HG03457 (cell line): ENCODE results near the gene HACL1.
"Not testable (repeated sequence)": the region's sequence is repeated elsewhere in the genome, so short reads cannot be mapped to it uniquely, and the experiment has no call there.

Source experiments
- ATAC-seq: cut with Tn5 transposase; IDR thresholded peaks from one replicate; pipeline ENCODE4 v1.9.1; 2021; ENCODE audit warnings: moderate number of reproducible peaks; ENCODE audit not compliant: unreplicated experiment

Gene HACL1

DNA sequence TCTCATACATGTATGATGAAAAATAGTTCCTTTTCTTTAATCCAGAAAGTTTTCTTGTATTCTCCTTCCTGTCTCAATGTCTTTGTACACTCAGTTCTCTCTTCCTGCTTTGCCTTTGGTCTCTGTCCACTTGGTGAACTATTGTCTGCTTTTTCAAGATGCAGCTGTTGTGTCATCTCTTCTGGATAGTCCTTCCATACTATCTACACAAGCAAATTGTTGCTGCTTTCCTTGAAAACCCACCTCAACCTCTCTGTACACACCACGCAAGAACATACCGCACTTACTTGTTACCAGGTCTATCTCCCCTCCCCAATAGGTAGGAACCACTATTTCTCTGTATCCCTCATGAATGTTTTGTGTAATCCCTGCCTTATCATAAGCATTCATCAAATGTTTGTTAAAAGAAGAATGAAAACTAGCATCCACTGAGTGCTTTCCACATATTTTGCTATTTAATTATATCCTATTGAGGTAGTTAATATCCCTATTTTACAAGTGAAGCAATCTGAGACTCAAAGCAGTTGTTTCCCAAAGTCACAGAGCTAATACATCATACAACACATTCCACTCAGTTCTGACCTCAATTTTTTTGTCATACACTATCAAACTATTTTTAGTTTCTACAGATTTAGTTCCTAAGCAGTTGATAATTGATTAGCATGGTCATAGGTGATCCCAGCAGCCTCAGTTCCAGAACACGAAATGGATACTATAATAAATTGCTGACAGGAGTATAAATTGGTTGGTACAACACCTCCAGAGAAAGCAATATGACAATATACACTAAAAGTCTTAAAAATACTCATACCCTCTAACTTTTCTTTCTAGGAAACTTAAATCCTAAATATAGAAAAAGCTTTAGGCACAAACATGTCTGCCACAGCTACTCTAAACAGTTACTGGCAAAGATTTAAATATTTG lies 19.6 kb downstream of the HACL1 start:
- no peak for ATAC-seq

DNA sequence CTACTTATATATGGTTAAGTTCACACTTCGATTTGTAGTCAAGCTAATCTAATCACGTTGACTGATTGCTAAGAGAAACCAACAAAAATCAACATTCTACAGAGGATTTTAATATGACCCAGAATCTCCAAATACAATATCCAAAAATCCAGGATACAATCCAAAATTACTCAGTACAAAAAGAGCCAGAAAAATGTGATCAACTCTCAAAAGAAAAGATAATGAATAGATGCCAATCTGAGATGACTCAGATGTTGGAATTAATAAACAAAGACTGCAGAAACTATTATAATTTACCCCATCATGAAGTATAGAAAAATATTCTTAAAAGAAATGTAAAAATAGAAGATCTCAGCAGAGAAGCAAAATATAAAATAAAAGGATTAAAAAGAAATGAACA lies 22.3 kb downstream of the HACL1 start:
- ATAC-seq, result no peak

DNA sequence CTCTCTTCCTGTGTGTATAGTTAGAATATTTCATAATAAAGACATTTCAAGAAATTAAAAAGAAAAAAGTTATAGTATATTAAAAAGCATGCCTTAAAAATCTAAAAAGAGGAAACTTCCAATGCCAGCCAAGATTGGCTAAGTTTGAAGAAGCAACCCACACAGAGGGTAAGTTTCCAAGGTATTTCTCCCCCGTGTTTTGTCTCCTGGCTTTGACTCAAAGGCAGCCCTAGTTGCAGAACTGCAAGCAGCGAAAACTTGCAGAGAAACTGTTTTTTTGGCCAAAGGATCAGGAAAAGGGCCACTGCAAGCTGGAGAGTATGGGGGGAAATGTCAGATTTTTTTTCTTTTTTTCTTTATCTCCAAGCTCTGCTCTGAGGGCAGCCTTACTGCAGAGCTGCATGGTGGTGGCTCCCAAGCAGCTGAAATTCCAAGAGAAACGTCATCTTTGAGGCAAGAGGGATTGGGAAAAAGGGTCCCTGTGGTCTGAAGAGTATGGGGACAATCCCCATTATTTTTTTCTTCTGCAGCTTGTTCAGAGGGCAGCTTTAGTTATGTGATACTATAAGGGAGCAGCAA lies 23.0 kb downstream of the HACL1 start:
- ATAC-seq, result no peak

DNA sequence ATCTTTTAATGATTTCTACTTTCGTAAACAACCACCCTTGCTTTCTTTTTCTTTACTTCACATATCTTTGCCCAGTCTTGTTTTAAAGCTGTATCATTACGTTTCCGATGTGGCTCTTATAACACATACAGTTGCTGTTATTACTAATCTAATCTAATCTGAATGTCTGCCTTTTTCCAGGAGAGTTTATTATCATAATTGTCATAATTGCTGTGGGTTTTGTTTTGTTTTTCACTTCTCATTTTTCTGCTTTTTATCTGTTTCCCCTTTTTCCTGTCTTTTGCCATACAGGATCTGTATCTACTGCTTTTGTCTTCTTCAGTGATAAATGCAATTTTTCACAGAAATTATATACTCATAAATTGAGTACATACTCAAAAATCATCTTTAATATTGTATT lies 24.9 kb downstream of the HACL1 start:
- ATAC-seq, result no peak

DNA sequence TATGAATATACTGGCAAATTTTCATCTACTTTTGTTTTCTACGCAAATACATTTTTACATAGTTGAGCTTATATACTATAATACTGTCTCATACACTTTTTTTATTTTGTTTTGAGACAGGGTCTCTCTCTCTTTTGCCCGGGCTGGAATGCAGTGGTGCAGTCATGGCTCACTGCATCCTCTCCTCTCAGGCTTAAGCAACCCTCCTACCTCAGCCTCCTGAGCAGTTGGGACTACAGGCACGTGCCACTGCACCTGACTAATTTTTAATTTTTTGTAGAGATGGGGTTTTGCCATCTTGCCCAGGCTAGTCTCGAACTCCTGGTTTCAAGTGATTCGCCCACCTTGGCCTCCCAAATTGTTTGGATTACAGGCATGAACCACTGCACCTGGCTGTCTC lies 25.9 kb downstream of the HACL1 start:
- no peak for ATAC-seq

DNA sequence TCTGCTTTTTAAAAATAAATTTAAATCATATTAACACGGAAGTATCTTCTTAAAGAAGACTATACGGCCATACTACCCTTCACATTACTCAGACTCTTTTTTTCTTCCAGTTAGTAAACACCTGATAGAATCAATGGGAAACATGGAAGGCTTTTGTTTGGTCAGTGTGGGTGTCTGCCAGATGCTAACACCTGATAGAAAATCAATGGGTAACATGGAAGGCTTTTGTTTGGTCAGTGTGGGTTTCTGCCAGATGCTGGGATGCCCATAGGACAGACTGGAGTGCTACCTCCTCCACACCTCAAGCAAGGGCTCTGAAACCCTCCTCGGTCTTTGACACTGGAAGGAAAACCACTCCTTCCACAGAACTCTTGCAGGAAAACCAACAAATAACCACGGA lies 29.2 kb downstream of the HACL1 start:
- no peak for ATAC-seq

DNA sequence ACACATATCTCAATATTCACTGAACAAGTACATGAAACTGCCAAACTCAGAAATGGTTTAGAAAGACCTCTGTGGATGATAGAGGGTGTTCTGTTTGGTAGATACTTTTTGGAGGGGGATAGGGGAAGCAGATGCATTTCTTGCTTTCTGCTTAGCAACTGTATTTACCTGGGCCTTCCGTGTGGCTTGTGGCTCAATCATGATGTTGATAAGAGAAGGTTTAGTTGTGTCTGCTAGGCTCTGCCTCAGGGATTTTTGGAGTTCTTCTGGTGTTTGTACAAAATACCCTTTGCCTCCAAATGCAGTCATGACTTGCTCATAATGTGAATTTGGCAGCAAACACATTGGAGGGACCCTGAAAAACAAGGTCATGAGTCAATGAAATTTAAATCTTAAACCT lies 38.2 kb downstream of the HACL1 start:
- no peak for ATAC-seq

DNA sequence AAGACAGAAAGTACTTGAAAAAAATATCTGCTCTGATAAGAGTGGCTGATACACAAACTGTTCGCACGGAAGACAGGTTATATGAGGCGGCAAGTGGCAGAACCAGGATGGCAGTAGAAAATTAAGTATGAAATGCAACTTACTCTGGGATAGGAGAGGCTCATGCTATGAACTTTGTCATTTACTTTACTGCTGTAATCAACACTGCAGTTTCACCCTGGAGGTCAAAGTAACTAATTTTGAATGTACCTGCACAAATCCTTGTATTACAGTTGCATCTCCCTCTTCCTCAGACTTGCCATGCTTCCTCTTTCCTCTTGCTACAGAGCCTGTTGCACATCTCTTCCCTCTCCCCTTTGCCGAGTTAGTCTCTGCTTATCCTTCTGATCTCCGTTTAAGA lies 38.8 kb downstream of the HACL1 start:
- no peak for ATAC-seq

DNA sequence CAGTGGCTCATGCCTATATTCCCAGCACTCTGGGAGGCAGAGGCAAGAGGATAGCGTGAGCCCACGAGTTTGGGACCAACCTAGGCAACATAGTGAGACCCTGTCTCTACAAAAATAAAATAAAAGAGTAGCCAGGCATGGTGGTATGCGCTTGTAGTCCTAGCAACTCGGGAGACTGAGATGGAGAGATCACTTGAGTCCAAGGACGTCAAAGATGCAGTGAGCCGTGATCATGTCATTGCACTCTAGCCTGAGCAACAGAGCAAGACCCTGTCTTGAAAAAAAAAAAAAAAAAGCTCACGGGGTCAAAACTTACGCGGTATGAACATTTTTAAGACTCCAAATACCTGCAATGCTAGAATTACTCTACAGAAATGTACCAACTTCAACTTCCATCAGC lies 42.8 kb downstream of the HACL1 start:
- no peak for ATAC-seq

DNA sequence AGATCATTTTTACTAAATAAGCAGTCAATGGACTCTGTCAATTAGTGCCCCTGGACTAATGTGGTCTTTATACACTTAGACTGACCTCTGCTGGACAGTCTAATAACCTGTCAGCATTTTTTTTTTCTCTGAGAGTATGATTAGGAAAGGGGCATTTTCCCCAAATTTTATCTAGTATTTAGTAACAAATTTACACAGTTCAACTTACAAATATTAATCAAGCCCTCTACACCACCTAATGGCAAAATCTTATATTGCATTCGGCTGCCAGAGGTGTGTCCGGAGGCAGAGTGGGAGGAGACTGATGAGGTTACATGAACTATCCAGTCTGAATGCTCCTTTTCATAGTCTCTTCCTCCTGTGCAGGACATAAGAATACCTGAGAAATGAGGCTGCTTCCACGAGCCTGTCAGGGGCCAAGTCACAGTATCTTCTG lies 43.8 kb downstream of the HACL1 start:
- ATAC-seq, result no peak

DNA sequence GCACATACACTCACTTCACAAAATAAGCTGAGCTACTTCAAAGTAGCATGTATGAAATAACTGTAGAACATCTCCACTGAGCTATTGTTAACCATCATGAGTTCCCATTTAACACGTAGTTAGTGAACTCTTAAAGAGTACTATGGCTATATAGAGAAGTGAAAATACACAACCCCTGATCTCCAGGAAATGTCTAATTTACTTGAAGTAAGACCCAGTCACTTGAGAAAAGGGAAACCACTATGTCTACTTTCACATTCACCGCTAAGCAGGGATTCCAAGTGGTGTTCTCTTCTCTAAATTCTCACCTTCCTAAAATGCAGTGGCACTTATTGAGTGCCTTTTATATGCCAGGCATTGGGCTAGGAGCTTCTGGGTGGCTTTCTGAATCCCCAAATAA lies 44.9 kb downstream of the HACL1 start:
- peak; percentile 66 for ATAC-seq

DNA sequence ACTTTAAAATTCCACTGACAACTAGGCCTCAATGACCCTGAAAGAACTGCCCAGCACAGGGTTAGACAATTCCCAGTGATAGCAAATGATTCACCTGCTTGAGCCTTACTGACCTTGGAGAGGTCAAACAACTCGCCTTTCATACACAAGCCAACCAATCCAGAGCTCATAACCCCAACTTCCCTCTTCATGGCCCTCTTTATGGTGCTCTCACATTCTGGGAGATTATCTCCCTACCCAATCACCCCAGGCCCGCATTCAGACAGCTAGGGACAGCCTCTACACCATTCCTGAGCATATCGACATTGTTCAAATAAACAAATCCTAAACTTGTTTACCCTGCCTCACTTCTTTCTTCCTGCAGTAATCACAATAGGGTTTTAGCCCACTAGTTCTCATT lies 47.6 kb downstream of the HACL1 start:
- no peak for ATAC-seq

DNA sequence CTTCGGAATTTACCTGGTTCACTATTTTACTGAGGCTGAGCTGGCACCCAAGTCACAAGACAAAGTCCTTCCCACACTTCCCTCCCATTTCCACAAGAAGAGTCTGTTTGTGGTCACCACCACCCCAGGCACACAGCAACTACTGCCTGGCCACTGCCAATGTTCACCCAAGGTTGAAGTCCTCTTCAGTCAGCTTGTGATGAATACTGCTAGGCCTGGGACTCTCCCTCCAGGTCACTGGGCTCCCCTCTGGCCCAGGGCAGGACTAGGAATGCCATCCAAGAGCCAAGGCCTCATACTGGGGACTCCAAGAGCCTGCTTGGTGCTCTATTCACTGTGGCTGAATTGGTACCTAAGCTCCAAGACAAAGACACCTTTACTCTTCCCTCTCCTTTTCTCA lies 49.5 kb downstream of the HACL1 start:
- no peak for ATAC-seq

DNA sequence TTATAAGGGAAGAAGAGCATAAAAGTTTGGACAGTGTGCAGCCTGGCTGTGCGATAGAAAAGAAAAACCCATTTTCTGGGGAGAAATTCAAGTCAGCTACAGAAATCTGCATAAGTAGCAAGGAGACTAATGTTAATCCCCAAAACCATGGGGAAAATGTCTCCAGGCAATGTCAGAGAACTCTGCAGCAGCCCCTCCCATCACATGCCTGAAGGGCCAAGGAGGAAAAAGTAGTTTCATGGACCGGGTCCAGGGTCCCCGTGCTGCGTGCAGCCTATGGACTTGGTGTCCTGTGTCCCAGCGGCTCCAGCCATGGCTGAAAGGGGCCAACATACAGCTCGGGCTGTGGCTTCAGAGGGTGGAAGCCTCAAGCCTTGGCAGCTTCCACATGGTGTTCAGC lies 51.5 kb downstream of the HACL1 start:
- no peak for ATAC-seq

DNA sequence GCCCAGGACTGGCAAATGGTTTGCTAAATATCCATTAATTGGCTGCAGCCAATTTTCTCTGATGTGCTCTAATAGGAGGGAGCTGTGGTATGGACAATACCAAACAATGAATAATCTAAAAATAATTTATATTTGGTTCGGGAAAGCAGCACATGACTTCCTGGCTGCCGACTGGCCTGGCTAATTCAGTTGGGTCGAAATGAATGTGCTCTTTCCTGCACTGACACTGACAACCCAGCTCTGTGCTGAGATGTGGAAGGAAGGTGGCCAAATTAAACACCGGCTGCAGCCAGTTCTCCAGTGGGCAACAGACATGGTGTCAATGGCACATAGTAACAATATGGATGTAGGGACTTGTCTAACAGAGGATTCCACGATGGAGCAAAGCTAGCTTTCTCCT lies 58.8 kb downstream of the HACL1 start:
- no peak for ATAC-seq

DNA sequence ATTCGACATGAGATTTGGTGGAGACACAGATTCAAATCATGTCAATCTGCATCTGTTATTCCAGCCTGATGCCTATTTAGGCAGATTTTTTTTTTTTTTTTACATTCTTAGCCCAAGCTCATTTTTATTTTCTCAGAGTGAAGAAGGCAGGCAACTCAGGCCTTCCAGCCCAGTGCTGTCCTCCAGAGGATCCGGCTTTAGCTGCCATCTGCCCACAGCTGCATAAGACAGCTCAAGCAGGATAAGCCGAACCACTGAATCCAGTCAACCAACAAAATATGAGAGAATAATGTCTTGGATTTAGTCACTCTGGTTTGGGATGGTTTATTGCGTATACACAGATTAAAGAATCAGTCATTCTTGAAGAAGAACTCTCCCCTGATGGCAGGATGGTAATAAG lies 60.0 kb downstream of the HACL1 start:
- no peak for ATAC-seq

DNA sequence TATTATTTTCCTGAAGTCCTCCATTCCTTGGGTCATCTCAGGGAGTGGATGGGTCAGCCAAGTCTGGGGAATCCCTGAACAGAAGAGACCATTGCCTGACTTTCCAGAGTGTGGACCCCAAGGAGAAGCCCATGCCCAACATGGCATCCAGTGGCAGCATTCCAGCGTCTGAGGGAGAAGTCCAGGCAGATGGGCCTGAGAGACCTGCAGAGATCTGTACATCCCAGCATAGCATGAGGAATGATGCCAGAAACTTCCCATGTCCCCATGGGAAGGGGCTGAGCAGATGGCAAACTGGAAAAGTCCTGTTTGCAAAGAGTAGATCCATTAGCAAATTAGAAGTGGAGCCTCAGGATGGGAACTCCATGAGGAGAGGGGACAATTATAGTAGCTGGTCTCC lies 62.3 kb downstream of the HACL1 start:
- ATAC-seq, result no peak

DNA sequence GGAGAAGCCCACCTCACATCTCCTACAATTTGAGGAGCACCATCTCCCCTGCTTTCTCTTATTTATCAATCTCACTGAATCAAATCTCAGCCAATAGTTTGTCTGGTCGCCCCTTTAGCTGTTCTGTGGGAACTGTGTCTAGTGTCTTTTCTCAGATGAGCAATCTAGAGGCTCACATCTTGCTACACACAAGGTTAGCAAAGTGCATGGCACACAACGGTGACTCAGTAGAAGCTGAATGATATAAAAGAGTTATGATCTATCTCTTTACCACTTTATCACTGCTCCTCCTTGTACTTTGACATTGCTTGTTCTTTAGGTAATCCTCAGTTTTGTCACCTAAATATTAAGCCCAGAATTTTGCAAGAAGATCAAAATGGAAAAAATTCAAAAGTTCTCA lies 63.0 kb downstream of the HACL1 start:
- no peak for ATAC-seq

DNA sequence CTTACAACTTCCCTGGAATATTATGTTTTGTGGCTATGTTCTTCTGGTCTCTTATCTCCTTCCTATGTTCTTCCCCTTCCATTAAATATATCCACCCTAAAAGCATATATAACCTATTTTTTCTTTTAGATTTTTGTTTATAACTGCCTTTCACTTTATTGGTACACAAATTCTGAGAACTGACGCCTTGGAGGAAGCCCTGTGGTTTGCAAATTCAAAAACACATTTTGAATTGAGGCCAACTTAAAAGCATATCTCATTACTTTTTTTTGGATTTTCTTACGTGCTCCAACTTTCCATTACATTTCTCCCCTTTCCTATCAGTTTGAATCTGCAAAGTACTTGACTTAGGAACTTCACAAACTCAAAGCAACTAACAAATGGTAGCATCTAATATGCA lies 64.5 kb downstream of the HACL1 start:
- ATAC-seq, result no peak

DNA sequence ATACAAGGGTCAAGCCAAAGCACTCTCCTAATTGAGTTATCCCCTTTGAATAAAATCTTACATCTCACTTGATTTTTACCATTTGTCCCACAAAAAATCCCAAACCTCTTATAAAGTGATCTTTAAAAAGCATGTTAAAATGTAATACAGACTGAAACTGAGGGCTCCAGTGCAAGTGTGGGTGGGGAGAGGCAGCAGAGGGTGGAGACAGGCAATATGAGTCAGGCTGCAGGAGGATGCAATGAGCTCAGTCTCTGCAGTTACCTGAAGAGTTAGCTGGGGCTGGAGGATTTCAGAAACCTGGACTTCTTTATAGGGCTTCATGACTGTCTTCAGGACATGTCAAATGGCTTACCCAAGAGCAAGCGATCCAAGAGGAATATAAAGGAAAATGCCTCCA lies 65.6 kb downstream of the HACL1 start:
- no peak for ATAC-seq

DNA sequence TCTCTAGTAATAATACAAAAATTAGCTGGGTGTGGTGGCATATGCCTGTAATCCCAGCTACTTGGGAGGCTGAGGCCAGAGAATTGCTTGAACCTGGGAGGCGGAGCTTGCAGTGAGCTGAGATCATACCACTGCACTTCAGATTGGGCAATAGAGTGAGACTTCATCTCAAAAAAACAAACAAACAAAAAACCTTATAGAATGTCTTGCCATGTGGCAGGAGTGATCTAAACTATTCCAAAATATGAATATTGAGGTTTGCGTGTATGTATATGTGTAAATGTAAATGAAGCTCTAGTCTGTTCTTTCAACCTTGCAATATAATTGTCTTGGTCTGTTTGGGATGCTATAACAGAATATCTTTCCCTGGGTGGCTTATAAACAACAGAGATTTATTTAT lies 68.8 kb downstream of the HACL1 start:
- not testable (repeated sequence) for ATAC-seq

DNA sequence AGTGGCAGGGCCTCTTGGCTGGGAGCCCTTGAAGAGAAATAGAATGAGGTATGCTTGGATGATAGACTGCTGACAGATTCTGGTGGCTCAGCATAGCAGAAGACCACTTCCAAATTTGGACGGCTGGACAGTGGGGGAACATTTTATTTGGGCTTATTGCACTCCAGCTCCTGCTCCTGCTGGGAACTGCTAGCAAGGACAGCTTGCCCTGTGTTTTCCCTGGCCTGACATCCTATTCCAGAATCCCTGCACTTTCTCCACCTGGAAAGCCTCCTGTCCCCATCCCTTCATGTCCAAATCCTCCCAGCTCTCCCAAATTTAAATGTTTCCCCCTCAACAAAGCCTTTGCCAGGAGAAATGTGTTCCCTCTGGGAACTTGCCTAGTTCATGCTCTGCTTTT lies 70.0 kb downstream of the HACL1 start:
- no peak for ATAC-seq
